Liver (tissue), 9 donors: ENCODE results near the gene KBTBD7. TPM values are rescaled to one million over a fixed set of nuclear protein-coding genes. Genes with fewer than 3 reads are reported as not detected.

ENCODE experiments used
- DNase-seq: peaks from one replicate; pipeline ENCODE4 v3.0.0-alpha.2; 2017; ENCODE audit warnings: low spot score
- H3K27ac ChIP-seq, 2 donors: one replicate each; pipeline ENCODE4 v1.7.0; 2013; ENCODE audit warnings: inconsistent platforms in 2 of 2, low read length in 2 of 2, control low read depth in 1 of 2, low read depth in 1 of 2, mild to moderate bottlenecking in 1 of 2
- H3K27me3 ChIP-seq, 4 donors: one replicate each; pipeline versions ENCODE4 v1.6.1 to v1.7.0; 2013; ENCODE audit warnings: low read length in 3 of 4, inconsistent platforms in 1 of 4, mild to moderate bottlenecking in 1 of 4, moderate library complexity in 1 of 4; ENCODE audit not compliant: control insufficient read depth in 4 of 4, insufficient read depth in 4 of 4
- H3K36me3 ChIP-seq, 4 donors: one replicate each; pipeline versions ENCODE4 v1.6.1 to v1.7.0; 2013; ENCODE audit warnings: low read length in 3 of 4, mild to moderate bottlenecking in 3 of 4, low read depth in 1 of 4, moderate library complexity in 1 of 4; ENCODE audit not compliant: control insufficient read depth in 4 of 4, insufficient read depth in 3 of 4
- H3K4me1 ChIP-seq, 4 donors: one replicate each; pipeline versions ENCODE4 v1.6.1 to v1.7.0; 2013; ENCODE audit warnings: low read length in 3 of 4, mild to moderate bottlenecking in 3 of 4, moderate library complexity in 1 of 4; ENCODE audit not compliant: control insufficient read depth in 4 of 4, insufficient read depth in 4 of 4
- H3K4me3 ChIP-seq, 3 donors: one replicate each; pipeline versions ENCODE4 v1.6.1 to v1.7.0; 2013; ENCODE audit warnings: low read length in 3 of 3, control low read depth in 1 of 3, low read depth in 1 of 3, mild to moderate bottlenecking in 1 of 3
- H3K9ac ChIP-seq, 2 donors: one replicate each; pipeline ENCODE4 v1.7.0; 2013; ENCODE audit warnings: low read length in 2 of 2, mild to moderate bottlenecking in 2 of 2, moderate library complexity in 2 of 2, control low read depth in 1 of 2, low read depth in 1 of 2
- H3K9me3 ChIP-seq, 4 donors: one replicate each; pipeline versions ENCODE4 v1.6.1 to v1.7.0; 2013; ENCODE audit warnings: low read length in 3 of 4; ENCODE audit not compliant: control insufficient read depth in 4 of 4
- ATF3 ChIP-seq: IDR thresholded peaks from 2 replicates; pipeline ENCODE4 v1.6.1; 2016; ENCODE audit warnings: antibody characterized with exemption
- CTCF ChIP-seq: fragments of 150-350 bp; IDR thresholded peaks from 2 replicates; pipeline ENCODE4 v1.5.1; 2017; ENCODE audit warnings: improper control_type of control experiment, low read depth, low read length; ENCODE audit not compliant: missing input control
- EGR1 ChIP-seq, 2 donors: IDR thresholded peaks; 2 replicates each; pipeline ENCODE4 v1.6.1; 2016 to 2018; ENCODE audit warnings: antibody characterized with exemption in 2 of 2, low read depth in 2 of 2
- FOXA2 ChIP-seq: IDR thresholded peaks from 2 replicates; pipeline ENCODE4 v1.6.1; 2016; ENCODE audit warnings: antibody characterized with exemption
- GABPA ChIP-seq, 2 donors: IDR thresholded peaks in 1 of 2; conservative IDR thresholded peaks in 1 of 2; 2 replicates each; pipeline ENCODE4 v1.6.1; 2016; ENCODE audit warnings: antibody characterized with exemption in 2 of 2, mild to moderate bottlenecking in 1 of 2, moderate library complexity in 1 of 2
- HNF4A ChIP-seq, 2 donors: conservative IDR thresholded peaks; 2 replicates each; pipeline ENCODE4 v1.6.1; 2016; ENCODE audit warnings: antibody characterized with exemption in 2 of 2, mild to moderate bottlenecking in 2 of 2
- HNF4G ChIP-seq: IDR thresholded peaks from 2 replicates; pipeline ENCODE4 v1.6.1; 2016; ENCODE audit warnings: antibody characterized with exemption
- JUND ChIP-seq, 2 donors: IDR thresholded peaks; 2 replicates each; pipeline ENCODE4 v1.6.1; 2016; ENCODE audit warnings: antibody characterized with exemption in 2 of 2
- MAX ChIP-seq: IDR thresholded peaks from 2 replicates; pipeline ENCODE4 v1.6.1; 2016; ENCODE audit warnings: antibody characterized with exemption
- NR2F2 ChIP-seq: IDR thresholded peaks from 2 replicates; pipeline ENCODE4 v1.6.1; 2016; ENCODE audit warnings: antibody characterized with exemption
- RAD21 ChIP-seq, 2 donors: IDR thresholded peaks; 2 replicates each; pipeline ENCODE4 v1.6.1; 2016; ENCODE audit warnings: antibody characterized with exemption in 2 of 2, mild to moderate bottlenecking in 2 of 2
- RXRA ChIP-seq, 2 donors: IDR thresholded peaks; 2 replicates each; pipeline ENCODE4 v1.6.1; 2017 to 2018; ENCODE audit warnings: antibody characterized with exemption in 2 of 2, mild to moderate bottlenecking in 1 of 2
- SP1 ChIP-seq: IDR thresholded peaks from 2 replicates; pipeline ENCODE4 v1.6.1; 2018; ENCODE audit warnings: antibody characterized with exemption, mild to moderate bottlenecking
- TAF1 ChIP-seq: conservative IDR thresholded peaks from 2 replicates; pipeline ENCODE4 v1.6.1; 2016; ENCODE audit warnings: antibody characterized with exemption, mild to moderate bottlenecking
- ZBTB33 ChIP-seq: IDR thresholded peaks from 2 replicates; pipeline ENCODE4 v1.6.1; 2016; ENCODE audit warnings: antibody characterized with exemption
- WGBS: extraction: QIAGEN DNeasy Blood & Tissue Kit; methylation state at CpG from one replicate; pipeline ENCODE4 v1.1.7; 2013; 5-methylcytosine and 5-hydroxymethylcytosine counted together
- polyA plus RNA-seq, 2 donors: library from polyadenylated mRNA; stranded (reverse) in 1 of 2; unstranded in 1 of 2; fragments of 200-250 nt in 1 of 2; fragments of >200 nt in 1 of 2; fragmentation: Nextera tagmentation in 1 of 2; extraction: Ambion mirVana in 1 of 2; gene quantifications; one replicate each; pipeline versions ENCODE4 v1.2.1 to v1.2.3, GENCODE V29; 2013 to 2015
- total RNA-seq, 2 donors: library from RNA; depleted of rRNA; stranded (reverse); fragments of >200 nt; gene quantifications; one replicate each; pipeline ENCODE4 v1.2.3, GENCODE V29; 2014
- donor health status: healthy.
- donor health status: healthy.
- donor health status: healthy.
- donor health status: healthy.
- donor health status: healthy.

The KBTBD7 gene
- total and polyA plus RNA-seq, 4 donors, result 3.3 to 10.1 (median 6.9) TPM

GRCh38 chr13:41199526-41199925 is 5.2 kb upstream of the KBTBD7 start:
- H3K9me3 ChIP-seq, result no peaks in the 10 kb centered on the region
- no peak for TF ChIP-seq HNF4G
- TF ChIP-seq SP1, result no peak
- no peak for TF ChIP-seq ATF3
- TF ChIP-seq TAF1, result no peak
- no peak for TF ChIP-seq CTCF
- no peak for TF ChIP-seq EGR1 (IDR thresholded peaks at IDR 0.05; ENCODE audit: low read depth in 2 of 2)
- no peak for TF ChIP-seq GABPA (IDR thresholded peaks at IDR 0.05 in 1 of 2, conservative IDR thresholded peaks at IDR 0.05 in 1 of 2)
- no peak for TF ChIP-seq MAX
- TF ChIP-seq RXRA (IDR thresholded peaks at IDR 0.05), result no peak
- no peak overlapping the region for H3K9ac ChIP-seq
- H3K36me3 ChIP-seq, result no peaks in the 10 kb centered on the region
- 86% methylated on average over 2 of the region's 2 CpGs for WGBS
- no peaks in the 10 kb centered on the region for H3K27me3 ChIP-seq
- no peak overlapping the region for H3K27ac ChIP-seq
- H3K4me1 ChIP-seq, result peaks cover 0 to 3% (median 1%) of the 10 kb centered on the region in 4 donors
- no peak overlapping the region for H3K4me3 ChIP-seq
- no peak for DNase-seq

GRCh38 chr13:41199079-41199478 is 4.7 kb upstream of the KBTBD7 start:
- no peaks in the 10 kb centered on the region for H3K36me3 ChIP-seq
- no peak for DNase-seq
- no peaks in the 10 kb centered on the region for H3K9me3 ChIP-seq
- H3K4me1 ChIP-seq, result peaks cover 0 to 3% (median 1%) of the 10 kb centered on the region in 4 donors
- H3K4me3 ChIP-seq, result no peak overlapping the region
- no peak overlapping the region for H3K9ac ChIP-seq
- 79% methylated on average over 5 of the region's 5 CpGs for WGBS
- TF ChIP-seq TAF1 (no peak), GABPA (IDR thresholded peaks at IDR 0.05 in 1 of 2, conservative IDR thresholded peaks at IDR 0.05 in 1 of 2) (no peak), JUND (IDR thresholded peaks at IDR 0.05) (no peak), NR2F2 (no peak), HNF4A (conservative IDR thresholded peaks at IDR 0.05) (no peak), MAX (no peak), ATF3 (no peak), ZBTB33 (no peak), FOXA2 (no peak), HNF4G (no peak), RAD21 (IDR thresholded peaks at IDR 0.05) (no peak)
- H3K27me3 ChIP-seq, result no peaks in the 10 kb centered on the region
- H3K27ac ChIP-seq, result no peak overlapping the region
